HEK293 (cell line): ENCODE measurements around the gene MAP3K8.

ENCODE experiments used
- CTCF ChIA-PET: fragments of 350-600 bp; formaldehyde crosslinking; extraction: SDS; loops from one replicate; lab custom pipeline; 2021; ENCODE audit warnings: antibody characterized with exemption; lab: Yijun Ruan, JAX
- POLR2A ChIA-PET: fragments of 300-600 bp; formaldehyde crosslinking; extraction: SDS; loops from one replicate; lab custom pipeline; 2020; ENCODE audit warnings: antibody characterized with exemption, inconsistent platforms; lab: Yijun Ruan, JAX
- H3K27ac ChIP-seq: fragments of 200-500 bp; sonication (Bioruptor generic); 2 replicates; pipeline ENCODE4 v1.5.1; 2014; ENCODE audit warnings: low read depth, low read length, control low read depth, inconsistent platforms; ENCODE audit errors: extremely low read depth
- H3K36me3 ChIP-seq, 2 experiments: fragments of 200-500 bp in 1 of 2; sonication (Bioruptor generic) in 1 of 2; 1 replicate in 1 of 2; 2 replicates in 1 of 2; pipeline ENCODE4 v1.5.1; 2014 to 2017; ENCODE audit warnings: inconsistent platforms in 2 of 2, low read length in 2 of 2; ENCODE audit not compliant: control insufficient read depth in 2 of 2, insufficient read depth in 1 of 2
- H3K4me1 ChIP-seq: fragments of 200-500 bp; sonication (Bioruptor generic); 2 replicates; pipeline ENCODE4 v1.5.1; 2014; ENCODE audit warnings: mild to moderate bottlenecking, low read length, inconsistent platforms; ENCODE audit not compliant: control insufficient read depth, insufficient read depth
- H3K4me3 ChIP-seq: 2 replicates; pipeline ENCODE4 v1.5.1; 2011; ENCODE audit warnings: low read depth, mild to moderate bottlenecking, control low read depth, low read length, moderate library complexity
- H3K9me3 ChIP-seq: fragments of 200-500 bp; sonication (Bioruptor generic); 2 replicates; pipeline ENCODE4 v1.5.1; 2014; ENCODE audit warnings: low read depth, low read length, inconsistent platforms; ENCODE audit not compliant: control insufficient read depth, insufficient read depth
- GLIS1 ChIP-seq: fragments of 450-650 bp; formaldehyde crosslinking; IDR thresholded peaks from 2 replicates; pipeline ENCODE4 v1.5.1; 2016; ENCODE audit warnings: missing biosample characterization, missing genetic modification characterization
- GLIS2 ChIP-seq: fragments of 450-650 bp; formaldehyde crosslinking; IDR thresholded peaks from 2 replicates; pipeline ENCODE4 v1.5.1; 2016; ENCODE audit warnings: missing biosample characterization, missing genetic modification characterization
- KLF9 ChIP-seq: fragments of 450-650 bp; formaldehyde crosslinking; IDR thresholded peaks from 2 replicates; pipeline ENCODE4 v1.5.1; 2016; ENCODE audit warnings: missing biosample characterization, missing genetic modification characterization, low read depth
- SP3 ChIP-seq: fragments of 450-650 bp; formaldehyde crosslinking; IDR thresholded peaks from 2 replicates; pipeline ENCODE4 v1.5.1; 2016; ENCODE audit warnings: missing biosample characterization, missing genetic modification characterization
- ZIC2 ChIP-seq: fragments of 450-650 bp; formaldehyde crosslinking; IDR thresholded peaks from 2 replicates; pipeline ENCODE4 v1.5.1; 2016; ENCODE audit warnings: missing biosample characterization, missing genetic modification characterization
- ZNF223 ChIP-seq: fragments of 450-650 bp; formaldehyde crosslinking; IDR thresholded peaks from 2 replicates; pipeline ENCODE4 v1.5.1; 2016; ENCODE audit warnings: missing biosample characterization, missing genetic modification characterization
- ZNF394 ChIP-seq: fragments of 450-650 bp; formaldehyde crosslinking; IDR thresholded peaks from 2 replicates; pipeline ENCODE4 v1.5.1; 2016; ENCODE audit warnings: missing biosample characterization, missing genetic modification characterization, mild to moderate bottlenecking, moderate library complexity, borderline replicate concordance
- ZNF561 ChIP-seq: fragments of 450-650 bp; IDR thresholded peaks from 2 replicates; pipeline ENCODE4 v1.5.1; 2018; ENCODE audit warnings: missing biosample characterization, missing genetic modification characterization, borderline replicate concordance
- ZNF596 ChIP-seq: fragments of 450-650 bp; IDR thresholded peaks from 2 replicates; pipeline ENCODE4 v1.5.0; 2018; ENCODE audit warnings: missing biosample characterization, mild to moderate bottlenecking, missing genetic modification characterization, moderate library complexity
- ZNF660 ChIP-seq: fragments of 450-650 bp; IDR thresholded peaks from 2 replicates; pipeline ENCODE4 v1.5.1; 2018; ENCODE audit warnings: missing biosample characterization, mild to moderate bottlenecking, missing genetic modification characterization
- ZSCAN16 ChIP-seq: fragments of 450-650 bp; formaldehyde crosslinking; IDR thresholded peaks from 2 replicates; pipeline ENCODE4 v1.5.1; 2016; ENCODE audit warnings: missing biosample characterization, missing genetic modification characterization
- TF ChIP-seq, protein P1 (sequence below): fragments of 450-650 bp; formaldehyde crosslinking; IDR thresholded peaks from 2 replicates; pipeline ENCODE4 v1.5.1; 2016; ENCODE audit warnings: missing biosample characterization, missing genetic modification characterization
- TF ChIP-seq, protein P2 (sequence below): fragments of 450-650 bp; formaldehyde crosslinking; IDR thresholded peaks from 2 replicates; pipeline ENCODE4 v1.5.1; 2016; ENCODE audit warnings: missing biosample characterization, missing genetic modification characterization
- TF ChIP-seq, protein P3 (sequence below): fragments of 450-650 bp; formaldehyde crosslinking; IDR thresholded peaks from 2 replicates; pipeline ENCODE4 v1.5.1; 2017; ENCODE audit warnings: missing biosample characterization, missing genetic modification characterization
- TF ChIP-seq, protein P4 (sequence below): fragments of 450-650 bp; formaldehyde crosslinking; IDR thresholded peaks from 2 replicates; pipeline ENCODE4 v1.5.1; 2016; ENCODE audit warnings: missing biosample characterization, missing genetic modification characterization
- TF ChIP-seq, protein P5 (sequence below): fragments of 450-650 bp; formaldehyde crosslinking; optimal IDR thresholded peaks from 2 replicates; pipeline ENCODE3; 2016; ENCODE audit warnings: missing biosample characterization, mild to moderate bottlenecking, missing genetic modification characterization
- TF ChIP-seq, protein P6 (sequence below): fragments of 450-650 bp; formaldehyde crosslinking; IDR thresholded peaks from 2 replicates; pipeline ENCODE4 v1.5.1; 2016; ENCODE audit warnings: missing biosample characterization, missing genetic modification characterization

The MAP3K8 gene

DNA sequence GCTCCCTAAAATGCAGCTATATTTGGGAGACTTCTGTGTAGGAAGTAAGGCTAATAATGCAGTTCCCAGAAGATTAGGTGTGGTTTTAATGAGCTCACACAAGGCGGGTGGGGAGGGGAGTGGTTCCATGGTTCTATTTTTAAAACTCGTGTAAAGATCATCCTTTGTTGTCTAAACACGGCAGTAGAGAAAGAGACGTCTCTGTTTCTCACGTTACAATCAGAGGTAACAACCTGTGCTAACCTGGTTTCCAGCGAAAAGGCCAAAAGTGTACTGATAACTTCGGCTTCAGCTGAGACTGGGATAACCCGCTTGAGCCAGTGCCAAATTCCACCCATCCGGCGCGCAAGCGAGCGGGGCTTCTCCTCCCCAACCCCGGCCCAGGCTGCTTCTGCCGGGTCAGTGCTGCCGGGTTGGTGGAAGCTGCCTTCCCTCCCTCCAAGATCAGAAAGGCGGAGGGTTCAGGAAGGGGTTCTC lies 2.5 kb upstream of the MAP3K8 start (continued):
- TF ChIP-seq, protein P1, sequence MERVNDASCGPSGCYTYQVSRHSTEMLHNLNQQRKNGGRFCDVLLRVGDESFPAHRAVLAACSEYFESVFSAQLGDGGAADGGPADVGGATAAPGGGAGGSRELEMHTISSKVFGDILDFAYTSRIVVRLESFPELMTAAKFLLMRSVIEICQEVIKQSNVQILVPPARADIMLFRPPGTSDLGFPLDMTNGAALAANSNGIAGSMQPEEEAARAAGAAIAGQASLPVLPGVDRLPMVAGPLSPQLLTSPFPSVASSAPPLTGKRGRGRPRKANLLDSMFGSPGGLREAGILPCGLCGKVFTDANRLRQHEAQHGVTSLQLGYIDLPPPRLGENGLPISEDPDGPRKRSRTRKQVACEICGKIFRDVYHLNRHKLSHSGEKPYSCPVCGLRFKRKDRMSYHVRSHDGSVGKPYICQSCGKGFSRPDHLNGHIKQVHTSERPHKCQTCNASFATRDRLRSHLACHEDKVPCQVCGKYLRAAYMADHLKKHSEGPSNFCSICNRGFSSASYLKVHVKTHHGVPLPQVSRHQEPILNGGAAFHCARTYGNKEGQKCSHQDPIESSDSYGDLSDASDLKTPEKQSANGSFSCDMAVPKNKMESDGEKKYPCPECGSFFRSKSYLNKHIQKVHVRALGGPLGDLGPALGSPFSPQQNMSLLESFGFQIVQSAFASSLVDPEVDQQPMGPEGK (tag by site-specific recombination) = peak; percentile 30; the same call in 1 of the 2 replicates
- TF ChIP-seq ZNF394 = peak; percentile 43; the same call in 1 of the 2 replicates
- peak; percentile 20; the same call in 1 of the 2 replicates for TF ChIP-seq ZNF660
- peak; percentile 28 for TF ChIP-seq SP3 (tag by site-specific recombination)
- TF ChIP-seq, protein P2, sequence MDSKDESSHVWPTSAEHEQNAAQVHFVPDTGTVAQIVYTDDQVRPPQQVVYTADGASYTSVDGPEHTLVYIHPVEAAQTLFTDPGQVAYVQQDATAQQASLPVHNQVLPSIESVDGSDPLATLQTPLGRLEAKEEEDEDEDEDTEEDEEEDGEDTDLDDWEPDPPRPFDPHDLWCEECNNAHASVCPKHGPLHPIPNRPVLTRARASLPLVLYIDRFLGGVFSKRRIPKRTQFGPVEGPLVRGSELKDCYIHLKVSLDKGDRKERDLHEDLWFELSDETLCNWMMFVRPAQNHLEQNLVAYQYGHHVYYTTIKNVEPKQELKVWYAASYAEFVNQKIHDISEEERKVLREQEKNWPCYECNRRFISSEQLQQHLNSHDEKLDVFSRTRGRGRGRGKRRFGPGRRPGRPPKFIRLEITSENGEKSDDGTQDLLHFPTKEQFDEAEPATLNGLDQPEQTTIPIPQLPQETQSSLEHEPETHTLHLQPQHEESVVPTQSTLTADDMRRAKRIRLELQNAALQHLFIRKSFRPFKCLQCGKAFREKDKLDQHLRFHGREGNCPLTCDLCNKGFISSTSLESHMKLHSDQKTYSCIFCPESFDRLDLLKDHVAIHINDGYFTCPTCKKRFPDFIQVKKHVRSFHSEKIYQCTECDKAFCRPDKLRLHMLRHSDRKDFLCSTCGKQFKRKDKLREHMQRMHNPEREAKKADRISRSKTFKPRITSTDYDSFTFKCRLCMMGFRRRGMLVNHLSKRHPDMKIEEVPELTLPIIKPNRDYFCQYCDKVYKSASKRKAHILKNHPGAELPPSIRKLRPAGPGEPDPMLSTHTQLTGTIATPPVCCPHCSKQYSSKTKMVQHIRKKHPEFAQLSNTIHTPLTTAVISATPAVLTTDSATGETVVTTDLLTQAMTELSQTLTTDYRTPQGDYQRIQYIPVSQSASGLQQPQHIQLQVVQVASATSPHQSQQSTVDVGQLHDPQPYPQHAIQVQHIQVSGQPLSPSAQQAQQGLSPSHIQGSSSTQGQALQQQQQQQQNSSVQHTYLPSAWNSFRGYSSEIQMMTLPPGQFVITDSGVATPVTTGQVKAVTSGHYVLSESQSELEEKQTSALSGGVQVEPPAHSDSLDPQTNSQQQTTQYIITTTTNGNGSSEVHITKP (tag by site-specific recombination) = peak; percentile 92

DNA sequence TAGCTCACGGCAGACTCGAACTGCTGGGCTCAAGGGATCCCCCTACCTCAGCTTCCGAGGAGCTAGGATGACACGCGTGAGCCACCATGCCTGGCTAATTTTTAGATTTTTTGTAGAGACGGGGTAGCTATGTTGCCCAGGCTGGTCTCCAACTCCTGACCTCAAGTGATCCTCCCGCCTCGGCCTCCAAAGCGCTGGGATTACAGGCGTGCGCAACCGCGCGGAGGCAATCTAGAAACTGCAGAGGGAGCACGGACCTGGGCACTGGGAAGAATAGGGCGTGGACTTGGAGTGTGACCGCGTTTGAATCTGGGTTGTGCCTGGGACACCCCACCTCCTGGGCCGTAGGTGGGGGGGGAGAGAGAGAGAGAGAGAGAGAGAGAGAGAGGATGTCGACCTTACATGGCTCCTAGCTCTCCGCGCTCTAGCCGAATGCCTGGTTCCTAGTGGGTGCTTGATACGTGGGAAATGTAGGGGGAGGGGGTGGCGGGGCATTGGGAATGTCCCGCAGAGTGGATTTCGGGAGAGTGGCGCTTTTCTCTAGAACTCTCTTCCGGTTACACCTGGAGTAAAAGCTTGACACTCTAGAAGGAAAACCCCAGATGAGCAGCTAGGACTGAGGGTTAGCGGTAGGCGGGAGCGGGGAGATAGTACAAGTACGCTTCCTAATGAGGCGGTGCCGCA lies 1.2 kb upstream of the MAP3K8 start:
- peaks cover 0 to 5% of the 10 kb centered on the region in 2 experiments; a peak in 1 of 3 replicates for H3K36me3 ChIP-seq
- CTCF ChIA-PET = interaction anchor here (1.1 to 1.6 kb wide), 4 partner anchors 19 to 158 kb away, joined by 3 to 4 read pairs (median 4); no protein-coding TSS in a partner anchor
- peaks cover 26% of the 10 kb centered on the region for H3K4me1 ChIP-seq
- peak overlapping the region; percentile 86 for H3K27ac ChIP-seq
- TF ChIP-seq KLF9 = no peak
- TF ChIP-seq, protein P3, sequence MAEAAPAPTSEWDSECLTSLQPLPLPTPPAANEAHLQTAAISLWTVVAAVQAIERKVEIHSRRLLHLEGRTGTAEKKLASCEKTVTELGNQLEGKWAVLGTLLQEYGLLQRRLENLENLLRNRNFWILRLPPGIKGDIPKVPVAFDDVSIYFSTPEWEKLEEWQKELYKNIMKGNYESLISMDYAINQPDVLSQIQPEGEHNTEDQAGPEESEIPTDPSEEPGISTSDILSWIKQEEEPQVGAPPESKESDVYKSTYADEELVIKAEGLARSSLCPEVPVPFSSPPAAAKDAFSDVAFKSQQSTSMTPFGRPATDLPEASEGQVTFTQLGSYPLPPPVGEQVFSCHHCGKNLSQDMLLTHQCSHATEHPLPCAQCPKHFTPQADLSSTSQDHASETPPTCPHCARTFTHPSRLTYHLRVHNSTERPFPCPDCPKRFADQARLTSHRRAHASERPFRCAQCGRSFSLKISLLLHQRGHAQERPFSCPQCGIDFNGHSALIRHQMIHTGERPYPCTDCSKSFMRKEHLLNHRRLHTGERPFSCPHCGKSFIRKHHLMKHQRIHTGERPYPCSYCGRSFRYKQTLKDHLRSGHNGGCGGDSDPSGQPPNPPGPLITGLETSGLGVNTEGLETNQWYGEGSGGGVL (tag by site-specific recombination) = peak; percentile 8; the same call in 1 of the 2 replicates
- TF ChIP-seq ZNF596 = peak; percentile 96
- TF ChIP-seq ZNF561 = no peak
- peak overlapping the region; percentile 67 for H3K4me3 ChIP-seq
- POLR2A ChIA-PET = interaction anchor here (0.6 to 2.1 kb wide), 3 partner anchors 10 to 158 kb away, joined by 3 to 13 read pairs (median 4); no protein-coding TSS in a partner anchor
- no peaks in the 10 kb centered on the region for H3K9me3 ChIP-seq

DNA sequence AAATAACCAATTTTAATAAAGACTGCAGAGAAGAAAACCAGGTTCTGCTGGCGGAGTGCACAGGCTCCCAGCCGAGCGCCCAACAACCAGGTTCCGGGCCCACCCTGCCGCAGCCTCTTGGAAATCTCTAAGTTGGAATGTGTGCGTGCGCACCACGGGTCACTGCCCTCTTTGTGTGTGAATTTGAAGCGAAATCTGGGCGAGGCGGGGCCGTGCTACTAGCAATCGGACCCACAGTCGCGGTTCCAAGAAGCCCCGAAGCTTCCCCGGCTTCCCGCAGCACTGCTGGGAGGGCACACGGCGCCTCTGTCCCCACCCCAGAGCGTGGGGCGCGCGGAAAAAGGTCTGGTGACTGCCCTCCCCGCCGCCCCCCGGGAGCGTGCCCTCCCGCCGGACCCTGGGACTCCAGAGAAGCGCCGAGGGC lies 666 bp upstream of the MAP3K8 start:
- H3K4me1 ChIP-seq = peaks cover 31% of the 10 kb centered on the region
- H3K27ac ChIP-seq = peak overlapping the region; percentile 86
- H3K9me3 ChIP-seq = no peaks in the 10 kb centered on the region
- POLR2A ChIA-PET = interaction anchor here (0.6 to 2.1 kb wide), 9 partner anchors 9 to 1997 kb away, joined by 3 to 13 read pairs (median 4); no protein-coding TSS in a partner anchor
- H3K36me3 ChIP-seq = peaks cover 0 to 5% of the 10 kb centered on the region in 2 experiments; a peak in 1 of 3 replicates
- CTCF ChIA-PET = interaction anchor here (1.2 to 1.6 kb wide), 3 partner anchors 40 to 157 kb away, joined by 3 to 4 read pairs (median 4); no protein-coding TSS in a partner anchor
- H3K4me3 ChIP-seq = peak overlapping the region; percentile 67
- TF ChIP-seq, protein P4, sequence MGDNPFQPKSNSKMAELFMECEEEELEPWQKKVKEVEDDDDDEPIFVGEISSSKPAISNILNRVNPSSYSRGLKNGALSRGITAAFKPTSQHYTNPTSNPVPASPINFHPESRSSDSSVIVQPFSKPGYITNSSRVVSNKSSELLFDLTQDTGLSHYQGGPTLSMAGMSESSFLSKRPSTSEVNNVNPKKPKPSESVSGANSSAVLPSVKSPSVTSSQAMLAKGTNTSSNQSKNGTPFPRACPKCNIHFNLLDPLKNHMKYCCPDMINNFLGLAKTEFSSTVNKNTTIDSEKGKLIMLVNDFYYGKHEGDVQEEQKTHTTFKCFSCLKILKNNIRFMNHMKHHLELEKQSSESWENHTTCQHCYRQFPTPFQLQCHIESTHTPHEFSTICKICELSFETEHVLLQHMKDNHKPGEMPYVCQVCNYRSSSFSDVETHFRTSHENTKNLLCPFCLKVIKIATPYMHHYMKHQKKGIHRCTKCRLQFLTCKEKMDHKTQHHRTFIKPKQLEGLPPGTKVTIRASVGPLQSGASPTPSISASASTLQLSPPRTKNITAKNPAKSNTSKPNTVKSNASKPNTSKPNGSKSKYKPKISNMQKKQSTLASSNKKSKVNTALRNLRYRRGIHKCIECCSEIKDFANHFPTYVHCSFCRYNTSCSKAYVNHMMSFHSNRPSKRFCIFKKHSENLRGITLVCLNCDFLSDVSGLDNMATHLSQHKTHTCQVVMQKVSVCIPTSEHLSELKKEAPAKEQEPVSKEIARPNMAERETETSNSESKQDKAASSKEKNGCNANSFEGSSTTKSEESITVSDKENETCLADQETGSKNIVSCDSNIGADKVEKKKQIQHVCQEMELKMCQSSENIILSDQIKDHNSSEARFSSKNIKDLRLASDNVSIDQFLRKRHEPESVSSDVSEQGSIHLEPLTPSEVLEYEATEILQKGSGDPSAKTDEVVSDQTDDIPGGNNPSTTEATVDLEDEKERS (tag by site-specific recombination) = no peak
- peak; percentile 87 for TF ChIP-seq GLIS2 (tag by site-specific recombination)
- TF ChIP-seq ZSCAN16 (tag by site-specific recombination) = no peak
- no peak for TF ChIP-seq ZNF223 (tag by site-specific recombination)
- TF ChIP-seq, protein P5, sequence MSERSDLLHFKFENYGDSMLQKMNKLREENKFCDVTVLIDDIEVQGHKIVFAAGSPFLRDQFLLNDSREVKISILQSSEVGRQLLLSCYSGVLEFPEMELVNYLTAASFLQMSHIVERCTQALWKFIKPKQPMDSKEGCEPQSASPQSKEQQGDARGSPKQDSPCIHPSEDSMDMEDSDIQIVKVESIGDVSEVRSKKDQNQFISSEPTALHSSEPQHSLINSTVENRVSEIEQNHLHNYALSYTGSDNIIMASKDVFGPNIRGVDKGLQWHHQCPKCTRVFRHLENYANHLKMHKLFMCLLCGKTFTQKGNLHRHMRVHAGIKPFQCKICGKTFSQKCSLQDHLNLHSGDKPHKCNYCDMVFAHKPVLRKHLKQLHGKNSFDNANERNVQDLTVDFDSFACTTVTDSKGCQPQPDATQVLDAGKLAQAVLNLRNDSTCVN (tag by site-specific recombination) = peak; percentile 87
- TF ChIP-seq, protein P6, sequence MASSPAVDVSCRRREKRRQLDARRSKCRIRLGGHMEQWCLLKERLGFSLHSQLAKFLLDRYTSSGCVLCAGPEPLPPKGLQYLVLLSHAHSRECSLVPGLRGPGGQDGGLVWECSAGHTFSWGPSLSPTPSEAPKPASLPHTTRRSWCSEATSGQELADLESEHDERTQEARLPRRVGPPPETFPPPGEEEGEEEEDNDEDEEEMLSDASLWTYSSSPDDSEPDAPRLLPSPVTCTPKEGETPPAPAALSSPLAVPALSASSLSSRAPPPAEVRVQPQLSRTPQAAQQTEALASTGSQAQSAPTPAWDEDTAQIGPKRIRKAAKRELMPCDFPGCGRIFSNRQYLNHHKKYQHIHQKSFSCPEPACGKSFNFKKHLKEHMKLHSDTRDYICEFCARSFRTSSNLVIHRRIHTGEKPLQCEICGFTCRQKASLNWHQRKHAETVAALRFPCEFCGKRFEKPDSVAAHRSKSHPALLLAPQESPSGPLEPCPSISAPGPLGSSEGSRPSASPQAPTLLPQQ (tag by site-specific recombination) = peak; percentile 54
- TF ChIP-seq GLIS1 (tag by site-specific recombination) = peak; percentile 84
- peak; percentile 20; the same call in 1 of the 2 replicates for TF ChIP-seq ZIC2 (tag by site-specific recombination)
